Astrocyte (in vitro differentiated cells and primary cell): ENCODE results near the gene ST13. TPM values are rescaled to one million over a fixed set of nuclear protein-coding genes. Genes with fewer than 3 reads are reported as not detected.
"Not testable (repeated sequence)": the region's sequence is repeated elsewhere in the genome, so short reads cannot be mapped to it uniquely, and the experiment has no call there.

Experiments used
- DNase-seq: peaks from one replicate; pipeline ENCODE4 v3.0.0-alpha.2; 2010; ENCODE audit warnings: low read depth
- FAIRE-seq: peaks from 2 replicates; lab custom pipeline; 2011; peaks lifted over from hg19 to GRCh38; lab: Jason Lieb, UNC
- H2AFZ ChIP-seq: 2 replicates; pipeline ENCODE4 v1.6.0; 2012; ENCODE audit warnings: low read depth, low read length, inconsistent platforms
- H3K27ac ChIP-seq: 2 replicates; pipeline ENCODE4 v1.5.1; 2011; ENCODE audit warnings: low read depth, low read length, inconsistent platforms
- H3K27me3 ChIP-seq: 2 replicates; pipeline ENCODE4 v1.6.0; 2011; ENCODE audit warnings: low read length, inconsistent platforms; ENCODE audit not compliant: insufficient read depth
- H3K36me3 ChIP-seq: 2 replicates; pipeline ENCODE4 v1.5.1; 2011; ENCODE audit warnings: low read length, inconsistent platforms; ENCODE audit not compliant: insufficient read depth
- H3K4me1 ChIP-seq: 2 replicates; pipeline ENCODE4 v1.5.1; 2011; ENCODE audit warnings: low read length, inconsistent platforms; ENCODE audit not compliant: insufficient read depth
- H3K4me2 ChIP-seq: 2 replicates; pipeline ENCODE4 v1.6.0; 2012; ENCODE audit warnings: low read length, inconsistent platforms
- H3K4me3 ChIP-seq: 2 replicates; pipeline ENCODE4 v1.5.1; 2011; ENCODE audit warnings: low read depth, mild to moderate bottlenecking, low read length, inconsistent platforms; ENCODE audit not compliant: insufficient read depth
- H3K79me2 ChIP-seq: 2 replicates; pipeline ENCODE4 v1.6.0; 2012; ENCODE audit warnings: mild to moderate bottlenecking, low read length, inconsistent platforms; ENCODE audit not compliant: insufficient read depth
- H3K9ac ChIP-seq: 2 replicates; pipeline ENCODE4 v1.6.0; 2012; ENCODE audit warnings: mild to moderate bottlenecking, low read length, inconsistent platforms
- H3K9me3 ChIP-seq: 2 replicates; pipeline ENCODE4 v1.5.1; 2012; ENCODE audit warnings: low read depth, mild to moderate bottlenecking, low read length, inconsistent platforms; ENCODE audit not compliant: insufficient read depth
- H4K20me1 ChIP-seq: 2 replicates; pipeline ENCODE4 v1.6.0; 2012; ENCODE audit warnings: low read length, inconsistent platforms; ENCODE audit not compliant: insufficient read depth
- H3K27ac Mint-ChIP-seq: one replicate; pipeline ENCODE4 v1.8.0; 2021; ENCODE audit warnings: mild to moderate bottlenecking, mixed read lengths; ENCODE audit not compliant: unreplicated experiment
- H3K27me3 Mint-ChIP-seq: one replicate; pipeline ENCODE4 v1.8.0; 2021; ENCODE audit warnings: low read depth, mixed read lengths; ENCODE audit not compliant: unreplicated experiment
- H3K36me3 Mint-ChIP-seq: one replicate; pipeline ENCODE4 v1.8.0; 2021; ENCODE audit warnings: low read depth, mixed read lengths; ENCODE audit not compliant: unreplicated experiment
- H3K4me1 Mint-ChIP-seq: one replicate; pipeline ENCODE4 v1.8.0; 2021; ENCODE audit warnings: low read depth, mixed read lengths; ENCODE audit not compliant: unreplicated experiment
- H3K4me3 Mint-ChIP-seq: one replicate; pipeline ENCODE4 v1.8.0; 2021; ENCODE audit warnings: mild to moderate bottlenecking, moderate library complexity, mixed read lengths; ENCODE audit not compliant: unreplicated experiment
- H3K9me3 Mint-ChIP-seq: one replicate; pipeline ENCODE4 v1.8.0; 2021; ENCODE audit warnings: mild to moderate bottlenecking, mixed read lengths; ENCODE audit not compliant: unreplicated experiment
- CTCF ChIP-seq: IDR thresholded peaks from 2 replicates; pipeline ENCODE4 v1.5.1; 2011; ENCODE audit warnings: low read depth, mild to moderate bottlenecking, inconsistent platforms, low read length, moderate library complexity; ENCODE audit not compliant: insufficient read depth
- EZH2 ChIP-seq: IDR thresholded peaks from 2 replicates; pipeline ENCODE4 v1.6.1; 2012; ENCODE audit warnings: mild to moderate bottlenecking, low read length, inconsistent platforms; ENCODE audit not compliant: insufficient read depth
- total RNA-seq: library from RNA; stranded (reverse); gene quantifications from 2 replicates; pipeline ENCODE4 v1.2.1, GENCODE V29; 2021

ST13 gene
- total RNA-seq, 1 donor from 2014 or later, result 248 TPM

GRCh38 chr22:40855071-40855978 lies 1.1 kb downstream of the ST13 start:
- Histone ChIP-seq H3K27me3 (no peaks in the 10 kb centered on the region), H4K20me1 (peaks cover 52% of the 10 kb centered on the region), H3K36me3 (peaks cover 3% of the 10 kb centered on the region), H3K27ac (peak overlapping the region; percentile 97), H3K4me3 (peak overlapping the region; percentile 87), H3K9ac (peak overlapping the region; percentile 96), H3K9me3 (no peaks in the 10 kb centered on the region), H3K4me2 (peak overlapping the region; percentile 88), H2AFZ (no peak overlapping the region), H3K4me1 (peaks cover 5% of the 10 kb centered on the region), H3K79me2 (peaks cover 96% of the 10 kb centered on the region)
- H3K9me3 Mint-ChIP-seq, result no peaks in the 10 kb centered on the region
- H3K27me3 Mint-ChIP-seq, result no peaks in the 10 kb centered on the region
- peak overlapping the region; percentile 100 for H3K27ac Mint-ChIP-seq
- DNase-seq (no peak), FAIRE-seq (no peak)
- H3K4me1 Mint-ChIP-seq, result peaks cover 34% of the 10 kb centered on the region
- H3K36me3 Mint-ChIP-seq, result peaks cover 2% of the 10 kb centered on the region
- TF ChIP-seq EZH2 (no peak), CTCF (no peak)
- peak overlapping the region; percentile 99 for H3K4me3 Mint-ChIP-seq

GRCh38 chr22:40853961-40854360 lies 2.5 kb downstream of the ST13 start:
- no peaks in the 10 kb centered on the region for H3K27me3 ChIP-seq
- H3K9ac ChIP-seq, result peak overlapping the region; percentile 96
- no peak for TF ChIP-seq CTCF
- TF ChIP-seq EZH2, result no peak
- Mint-ChIP-seq H3K27me3 (no peaks in the 10 kb centered on the region), H3K9me3 (no peaks in the 10 kb centered on the region), H3K36me3 (peaks cover 2% of the 10 kb centered on the region), H3K4me1 (peaks cover 33% of the 10 kb centered on the region), H3K4me3 (peak overlapping the region; percentile 77), H3K27ac (peak overlapping the region; percentile 8)
- no peak for FAIRE-seq
- H3K9me3 ChIP-seq, result no peaks in the 10 kb centered on the region
- peak overlapping the region; percentile 88 for H3K4me2 ChIP-seq
- peaks cover 11% of the 10 kb centered on the region for H3K36me3 ChIP-seq
- peaks cover 5% of the 10 kb centered on the region for H3K4me1 ChIP-seq
- H3K27ac ChIP-seq, result peak overlapping the region; percentile 97
- peaks cover 66% of the 10 kb centered on the region for H4K20me1 ChIP-seq
- H3K79me2 ChIP-seq, result peaks cover 93% of the 10 kb centered on the region
- H2AFZ ChIP-seq, result no peak overlapping the region
- peak overlapping the region; percentile 87 for H3K4me3 ChIP-seq
- DNase-seq, result no peak

GRCh38 chr22:40853333-40853732 lies 3.1 kb downstream of the ST13 start:
- Mint-ChIP-seq H3K27me3 (no peaks in the 10 kb centered on the region), H3K36me3 (peaks cover 2% of the 10 kb centered on the region), H3K9me3 (no peaks in the 10 kb centered on the region), H3K27ac (peak overlapping the region; percentile 8), H3K4me3 (peak overlapping the region; percentile 77), H3K4me1 (peaks cover 30% of the 10 kb centered on the region)
- peaks cover 93% of the 10 kb centered on the region for H3K79me2 ChIP-seq
- H3K4me3 ChIP-seq, result peak overlapping the region; percentile 87
- DNase-seq, result no peak
- TF ChIP-seq EZH2, result no peak
- TF ChIP-seq CTCF, result no peak
- H2AFZ ChIP-seq, result no peak overlapping the region
- H3K9ac ChIP-seq, result peak overlapping the region; percentile 96
- peaks cover 69% of the 10 kb centered on the region for H4K20me1 ChIP-seq
- H3K27me3 ChIP-seq, result no peaks in the 10 kb centered on the region
- peak; percentile 23 for FAIRE-seq
- peak overlapping the region; percentile 88 for H3K4me2 ChIP-seq
- H3K36me3 ChIP-seq, result peaks cover 12% of the 10 kb centered on the region
- H3K4me1 ChIP-seq, result peaks cover 5% of the 10 kb centered on the region
- no peak overlapping the region for H3K27ac ChIP-seq
- H3K9me3 ChIP-seq, result no peaks in the 10 kb centered on the region

GRCh38 chr22:40845816-40846215 lies 10.6 kb downstream of the ST13 start:
- not testable (repeated sequence) for DNase-seq, H3K4me1 ChIP-seq, H3K9me3 Mint-ChIP-seq, H3K9me3 ChIP-seq, H3K4me1 Mint-ChIP-seq, FAIRE-seq, H3K27ac Mint-ChIP-seq, H3K27me3 Mint-ChIP-seq, H2AFZ ChIP-seq, H3K4me3 Mint-ChIP-seq, H3K4me2 ChIP-seq, H3K9ac ChIP-seq, H3K27ac ChIP-seq, H3K4me3 ChIP-seq, H3K27me3 ChIP-seq, H3K36me3 Mint-ChIP-seq
- H4K20me1 ChIP-seq, result peaks cover 47% of the 10 kb centered on the region
- H3K79me2 ChIP-seq, result peaks cover 80% of the 10 kb centered on the region
- peaks cover 54% of the 10 kb centered on the region for H3K36me3 ChIP-seq
